Measurements from ENCODE around the gene EFNA3. TPM values are rescaled to one million over a fixed set of nuclear protein-coding genes. Genes with fewer than 3 reads are reported as not detected.
A peak's percentile ranks its signal among the peaks of the same experiment; 100 is the strongest.

The EFNA3 gene
- total and polyA plus RNA-seq, 2 experiments from 2014 or later, result 5.5 to 13.1 TPM

GRCh38 chr1:155092131-155092530, 13.5 kb downstream of the EFNA3 start:
- H3K4me2 ChIP-seq, result no peak overlapping the region
- H2AFZ ChIP-seq, result no peak overlapping the region
- no peaks in the 10 kb centered on the region for H4K20me1 ChIP-seq (ENCODE audit: insufficient read depth, poor library complexity, severe bottlenecking)
- H3K4me1 ChIP-seq (ENCODE audit: insufficient read depth), result peaks cover 3% of the 10 kb centered on the region
- H3K9me2 ChIP-seq (replicated peaks; ENCODE audit: insufficient read depth), result no peaks in the 10 kb centered on the region
- no peak for DNase-seq (ENCODE audit: low spot score)
- 77% methylated on average over 5 of the region's 6 CpGs for WGBS (ENCODE audit: low lambda C conversion rate, missing lambda C conversion rate)
- no peaks in the 10 kb centered on the region for H3K79me2 ChIP-seq
- H3K9me3 ChIP-seq (ENCODE audit: low read depth), result no peaks in the 10 kb centered on the region
- no peaks in the 10 kb centered on the region for H3K36me3 ChIP-seq (replicated peaks; ENCODE audit: insufficient read depth, low read depth)
- no peak overlapping the region for H3K4me3 ChIP-seq
- H3K27me3 ChIP-seq, result no peaks in the 10 kb centered on the region
- TF ChIP-seq EZH2phosphoT487 (IDR thresholded peaks at IDR 0.05; ENCODE audit: low read depth, severe bottlenecking, unreplicated experiment) (no peak), EZH2 (IDR thresholded peaks at IDR 0.05; ENCODE audit: borderline replicate concordance) (no peak), CTCF (IDR thresholded peaks at IDR 0.05; ENCODE audit: poor library complexity) (no peak)
- no peak overlapping the region for H3K27ac ChIP-seq

- Histone ChIP-seq H3K9me3 (ENCODE audit: low read depth) (no peaks in the 10 kb centered on the region), H3K9me2 (replicated peaks; ENCODE audit: insufficient read depth) (no peaks in the 10 kb centered on the region), H3K4me3 (no peak overlapping the region), H3K36me3 (replicated peaks; ENCODE audit: insufficient read depth, low read depth) (no peaks in the 10 kb centered on the region), H2AFZ (no peak overlapping the region), H3K4me1 (ENCODE audit: insufficient read depth) (peaks cover 3% of the 10 kb centered on the region), H3K27ac (no peak overlapping the region), H3K4me2 (no peak overlapping the region), H3K79me2 (no peaks in the 10 kb centered on the region), H4K20me1 (ENCODE audit: insufficient read depth, poor library complexity, severe bottlenecking) (no peaks in the 10 kb centered on the region), H3K27me3 (no peaks in the 10 kb centered on the region)
- no peak for DNase-seq (ENCODE audit: low spot score)
- 95% methylated on average over 12 of the region's 12 CpGs for WGBS (ENCODE audit: low lambda C conversion rate, missing lambda C conversion rate)
- TF ChIP-seq EZH2 (IDR thresholded peaks at IDR 0.05; ENCODE audit: borderline replicate concordance) (no peak), CTCF (IDR thresholded peaks at IDR 0.05; ENCODE audit: poor library complexity) (no peak), EZH2phosphoT487 (IDR thresholded peaks at IDR 0.05; ENCODE audit: low read depth, severe bottlenecking, unreplicated experiment) (no peak)
Measured at GRCh38 chr1:155092641-155093040, 14.0 kb downstream of the EFNA3 start.

- WGBS (ENCODE audit: low lambda C conversion rate, missing lambda C conversion rate), result 36% methylated on average over 13 of the region's 13 CpGs
- H3K9me3 ChIP-seq (ENCODE audit: low read depth), result no peaks in the 10 kb centered on the region
- TF ChIP-seq EZH2 (IDR thresholded peaks at IDR 0.05; ENCODE audit: borderline replicate concordance) (no peak), CTCF (IDR thresholded peaks at IDR 0.05; ENCODE audit: poor library complexity) (peak; percentile 56)
- H3K36me3 ChIP-seq (replicated peaks; ENCODE audit: insufficient read depth, low read depth), result no peaks in the 10 kb centered on the region
- no peaks in the 10 kb centered on the region for H3K9me2 ChIP-seq (replicated peaks; ENCODE audit: insufficient read depth)
- peak; percentile 72 for DNase-seq (ENCODE audit: low spot score)
- H3K4me3 ChIP-seq, result no peak overlapping the region
- no peak overlapping the region for H2AFZ ChIP-seq
- H3K4me1 ChIP-seq (ENCODE audit: insufficient read depth), result peaks cover 3% of the 10 kb centered on the region
- H3K27me3 ChIP-seq, result no peaks in the 10 kb centered on the region
- peak overlapping the region; percentile 74 for H3K27ac ChIP-seq
- no peaks in the 10 kb centered on the region for H4K20me1 ChIP-seq (ENCODE audit: insufficient read depth, poor library complexity, severe bottlenecking)
- no peaks in the 10 kb centered on the region for H3K79me2 ChIP-seq
- H3K4me2 ChIP-seq, result peak overlapping the region; percentile 59
Measured at GRCh38 chr1:155093911-155094621, 15.4 kb downstream of the EFNA3 start.
